Kidney (tissue), 14 donors: ENCODE results near the gene C3orf20. TPM values are rescaled to one million over a fixed set of nuclear protein-coding genes. Genes with fewer than 3 reads are reported as not detected.

Experiments used
- DNase-seq, 5 donors: peaks; one replicate each; pipeline ENCODE4 v3.0.0-alpha.2; 2013 to 2020
- FAIRE-seq: peaks from 2 replicates; lab custom pipeline; 2012; peaks lifted over from hg19 to GRCh38; lab: Jason Lieb, UNC
- H3K27ac ChIP-seq, 2 donors: one replicate each; pipeline ENCODE4 v1.7.0; 2013; ENCODE audit warnings: low read depth in 2 of 2, low read length in 2 of 2, inconsistent platforms in 1 of 2
- H3K27me3 ChIP-seq: one replicate; pipeline ENCODE4 v1.7.1; 2013; ENCODE audit warnings: low read length, inconsistent platforms; ENCODE audit not compliant: control insufficient read depth, insufficient read depth
- H3K36me3 ChIP-seq, 3 donors: one replicate each; pipeline versions ENCODE4 v1.7.0 to v1.7.1; 2013; ENCODE audit warnings: low read length in 3 of 3, control low read depth in 1 of 3, inconsistent platforms in 1 of 3; ENCODE audit not compliant: insufficient read depth in 3 of 3, control insufficient read depth in 2 of 3
- H3K4me1 ChIP-seq, 3 donors: one replicate each; pipeline versions ENCODE4 v1.7.0 to v1.7.1; 2013; ENCODE audit warnings: low read length in 3 of 3, inconsistent platforms in 1 of 3, low read depth in 1 of 3; ENCODE audit not compliant: control insufficient read depth in 2 of 3, insufficient read depth in 2 of 3
- H3K4me3 ChIP-seq, 3 donors: one replicate each; pipeline versions ENCODE4 v1.7.0 to v1.8.1; 2013; ENCODE audit warnings: low read length in 3 of 3, control low read depth in 1 of 3, inconsistent platforms in 1 of 3
- H3K9ac ChIP-seq, 3 donors: one replicate each; pipeline versions ENCODE4 v1.7.0 to v1.7.1; 2013; ENCODE audit warnings: low read length in 3 of 3, control low read depth in 1 of 3, inconsistent platforms in 1 of 3
- H3K9me3 ChIP-seq, 3 donors: one replicate each; pipeline versions ENCODE4 v1.7.0 to v1.7.1; 2013; ENCODE audit warnings: low read length in 3 of 3, control low read depth in 1 of 3, inconsistent platforms in 1 of 3; ENCODE audit not compliant: control insufficient read depth in 2 of 3, insufficient read depth in 1 of 3
- CTCF ChIP-seq: IDR thresholded peaks from 3 replicates; pipeline ENCODE4 v1.5.1; 2012; ENCODE audit warnings: mild to moderate bottlenecking, moderate library complexity, borderline replicate concordance; ENCODE audit not compliant: insufficient read depth; ENCODE audit errors: extremely low read depth
- intact Hi-C: fragments of 100-400 bp; cut with DNase I; formaldehyde crosslinking; loops from one replicate; pipeline ENCODE4 v1.11.1; 2022
- polyA plus RNA-seq: library from polyadenylated mRNA; stranded (reverse); fragments of 350-450 nt; fragmentation: Illumina TruSeq; extraction: RNeasy Lipid Tissue Mini Kit (QIAGEN cat#74804); gene quantifications from one replicate; pipeline ENCODE4 v1.2.3, GENCODE V29; 2014; ENCODE audit warnings: low read depth, low replicate concordance; ENCODE audit not compliant: insufficient read depth
- total RNA-seq: library from RNA; stranded (reverse); fragmentation: NEBNext Ultra II Directional; extraction: Animal tissue kit (Norgen Biotek cat#: 25700); gene quantifications from one replicate; pipeline ENCODE4 v1.2.1, GENCODE V29; 2021
- donor health status: control.
- donor health status: control.
- donor health status: control.
- donor health status: control.
- donor health status: control.
- donor health status: DM: yes; HTN: yes; CAD: no.
- donor health status: Normal renal cell carcinoma (clear cell type).

C3orf20 gene
- total and polyA plus RNA-seq, 2 donors from 2014 or later: 0.16 TPM; not detected in 1

GRCh38 chr3:14698601-14699244, 23.8 kb downstream of the C3orf20 start:
- no peak for TF ChIP-seq CTCF
- no peaks in the 10 kb centered on the region for H3K9me3 ChIP-seq
- H3K27me3 ChIP-seq: no peaks in the 10 kb centered on the region
- H3K4me3 ChIP-seq: no peak overlapping the region
- no peaks in the 10 kb centered on the region for H3K4me1 ChIP-seq
- no peaks in the 10 kb centered on the region for H3K36me3 ChIP-seq
- intact Hi-C loops: no loop called here
- H3K27ac ChIP-seq: no peak overlapping the region
- H3K9ac ChIP-seq: no peak overlapping the region
- no peak for DNase-seq
- FAIRE-seq: no peak

- intact Hi-C loops: no loop called here
- H3K27ac ChIP-seq: no peak overlapping the region
- no peak overlapping the region for H3K4me3 ChIP-seq
- no peaks in the 10 kb centered on the region for H3K9me3 ChIP-seq
- H3K9ac ChIP-seq: no peak overlapping the region
- TF ChIP-seq CTCF: no peak
- FAIRE-seq: no peak
- no peak for DNase-seq
- H3K27me3 ChIP-seq: no peaks in the 10 kb centered on the region
- no peaks in the 10 kb centered on the region for H3K4me1 ChIP-seq
- no peaks in the 10 kb centered on the region for H3K36me3 ChIP-seq
Observed at GRCh38 chr3:14699643-14700042, 24.7 kb downstream of the C3orf20 start.

DNA sequence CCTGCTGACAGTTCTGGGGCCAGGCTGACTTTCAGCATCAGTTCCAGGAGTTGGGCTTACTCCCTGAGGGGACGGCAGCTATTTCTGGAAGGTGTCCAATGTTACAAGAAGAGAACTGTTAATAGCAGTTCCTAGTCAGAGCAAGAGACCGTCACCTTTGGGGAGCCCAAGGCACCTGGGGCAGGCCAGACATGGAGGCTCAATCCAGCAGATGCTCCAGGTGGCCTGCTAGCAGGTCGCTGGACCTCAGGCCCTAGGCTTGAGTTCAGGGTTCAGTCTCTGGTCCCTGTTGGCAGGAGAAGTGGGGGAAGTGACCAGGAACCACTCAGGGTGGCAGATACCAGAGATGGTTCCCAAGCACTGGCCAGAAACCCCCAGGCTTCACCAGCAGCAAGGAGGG, 25.9 kb downstream of the C3orf20 start:
- Histone ChIP-seq H3K9ac (no peak overlapping the region), H3K4me3 (no peak overlapping the region), H3K27ac (no peak overlapping the region), H3K27me3 (no peaks in the 10 kb centered on the region), H3K4me1 (no peaks in the 10 kb centered on the region), H3K36me3 (no peaks in the 10 kb centered on the region), H3K9me3 (no peaks in the 10 kb centered on the region)
- DNase-seq (no peak), FAIRE-seq (no peak)
- no peak for TF ChIP-seq CTCF
- intact Hi-C loops: no loop called here

- Histone ChIP-seq H3K4me1 (no peaks in the 10 kb centered on the region), H3K4me3 (no peak overlapping the region), H3K36me3 (no peaks in the 10 kb centered on the region), H3K9me3 (no peaks in the 10 kb centered on the region), H3K27ac (no peak overlapping the region), H3K9ac (no peak overlapping the region), H3K27me3 (no peaks in the 10 kb centered on the region)
- DNase-seq: no peak
- FAIRE-seq: no peak
- intact Hi-C loops: no loop called here
- TF ChIP-seq CTCF: no peak
Observed at GRCh38 chr3:14701676-14702075, 26.7 kb downstream of the C3orf20 start.
